Lower lobe of right lung (tissue), 2 donors: ENCODE results near the gene RNASET2. TPM values are rescaled to one million over a fixed set of nuclear protein-coding genes. Genes with fewer than 3 reads are reported as not detected.
A peak's percentile ranks its signal among the peaks of the same experiment; 100 is the strongest.

ENCODE experiments used
- ATAC-seq, 2 donors: fragments of 200-7000 bp; cut with Tn5 transposase; one replicate each; pipeline ENCODE4 v1.9.1; 2020 to 2022; ENCODE audit warnings: mild to moderate bottlenecking in 2 of 2, moderate library complexity in 2 of 2
- DNase-seq: peaks from one replicate; pipeline ENCODE4 v3.0.0-alpha.2; 2020
- H3K27ac ChIP-seq: fragments of 200-600 bp; one replicate; pipeline ENCODE4 v1.8.0; 2022
- H3K27me3 ChIP-seq: fragments of 200-600 bp; one replicate; pipeline ENCODE4 v1.8.0; 2022; ENCODE audit warnings: low read depth
- H3K36me3 ChIP-seq: fragments of 200-600 bp; one replicate; pipeline ENCODE4 v1.8.0; 2022; ENCODE audit warnings: mild to moderate bottlenecking
- H3K4me1 ChIP-seq: fragments of 200-600 bp; one replicate; pipeline ENCODE4 v1.8.0; 2022
- H3K4me3 ChIP-seq: fragments of 200-600 bp; one replicate; pipeline ENCODE4 v1.8.0; 2022; ENCODE audit warnings: mild to moderate bottlenecking
- H3K9me3 ChIP-seq: fragments of 200-600 bp; one replicate; pipeline ENCODE4 v1.8.0; 2022
- CTCF ChIP-seq: fragments of 200-600 bp; IDR thresholded peaks from one replicate; pipeline ENCODE4 v1.8.0; 2022; ENCODE audit warnings: antibody characterized with exemption, mild to moderate bottlenecking
- intact Hi-C: fragments of 100-400 bp; cut with DNase I; formaldehyde crosslinking; loops from one replicate; pipeline ENCODE4 v1.11.0; 2022
- long read RNA-seq: library from polyadenylated mRNA; unstranded; transcript quantifications from one replicate; pipeline ENCODE4 v2.0.0, GENCODE V29; 2021
- total RNA-seq: library from RNA; stranded (reverse); fragmentation: NEBNext Ultra II Directional; extraction: Animal tissue kit (Norgen Biotek cat#: 25700); gene quantifications from one replicate; pipeline ENCODE4 v1.2.1, GENCODE V29; 2021
- donor health status: DM: no; HTN: yes; CAD: no; lungs with severe emphysema.

RNASET2 gene
- total RNA-seq = 103 TPM
- long read RNA-seq, transcript RNASET2-210 (9 exons, 1,375 nt) = major isoform, 131 of 151 reads
- long read RNA-seq, partial matches to known transcripts = 0 of 151 reads
- long read RNA-seq, other reads (novel, unspliced or antisense) = 14 of 151 reads

- Histone ChIP-seq H3K27me3 (no peaks in the 10 kb centered on the region), H3K4me1 (peaks cover 55% of the 10 kb centered on the region), H3K36me3 (no peaks in the 10 kb centered on the region), H3K27ac (peak within 1 kb of the TSS; percentile 98), H3K4me3 (peak within 1 kb of the TSS; percentile 100), H3K9me3 (no peaks in the 10 kb centered on the region)
- DNase-seq (peak; percentile 99), ATAC-seq (peak; percentile 99)
- TF ChIP-seq CTCF = no peak
- intact Hi-C loops = no loop called here
These were observed at the start of gene RNASET2 for GRCh38 chr6:166956444-166957086. Gene RNASET2, minus strand, starts transcription at chr6:166956550. Its CDS starts 368 bp downstream, at chr6:166956182.

GRCh38 chr6:167005350-167006159 is 49.2 kb upstream of the RNASET2 start:
- no peak for DNase-seq
- Histone ChIP-seq H3K9me3 (no peaks in the 10 kb centered on the region), H3K27ac (no peak overlapping the region), H3K4me3 (no peak overlapping the region), H3K4me1 (peaks cover 4% of the 10 kb centered on the region), H3K36me3 (peaks cover 28% of the 10 kb centered on the region), H3K27me3 (no peaks in the 10 kb centered on the region)
- no peak for ATAC-seq
- intact Hi-C loops = no loop called here
- TF ChIP-seq CTCF = no peak

GRCh38 chr6:167000759-167001158 is 44.4 kb upstream of the RNASET2 start:
- TF ChIP-seq CTCF = no peak
- Histone ChIP-seq H3K4me1 (peaks cover 23% of the 10 kb centered on the region), H3K36me3 (peaks cover 14% of the 10 kb centered on the region), H3K27me3 (no peaks in the 10 kb centered on the region), H3K27ac (no peak overlapping the region), H3K9me3 (no peaks in the 10 kb centered on the region), H3K4me3 (no peak overlapping the region)
- DNase-seq = no peak
- ATAC-seq = no peak
- intact Hi-C loops = no loop called here

- DNase-seq = no peak
These were observed 43.5 kb upstream of the RNASET2 start for GRCh38 chr6:166999884-167000253.

More at GRCh38 chr6:166999884-167000253, 43.5 kb upstream of the RNASET2 start:
- Histone ChIP-seq H3K27ac (peak overlapping the region; percentile 80), H3K4me1 (peaks cover 23% of the 10 kb centered on the region), H3K9me3 (no peaks in the 10 kb centered on the region), H3K4me3 (peak overlapping the region; percentile 99), H3K27me3 (no peaks in the 10 kb centered on the region), H3K36me3 (peaks cover 8% of the 10 kb centered on the region)
- no peak for ATAC-seq
- intact Hi-C loops = no loop called here
- no peak for TF ChIP-seq CTCF
